ENCODE measurements around the gene A2ML1.
"Not testable (repeated sequence)": the region's sequence is repeated elsewhere in the genome, so short reads cannot be mapped to it uniquely, and the experiment has no call there.

A2ML1 gene

GRCh38 chr12:8890313-8891085 lies 68.1 kb downstream of the A2ML1 start:
- Histone ChIP-seq H3K4me3 (ENCODE audit: low read depth, low read length) (peak overlapping the region; percentile 87), H2AFZ (ENCODE audit: low read length, unreplicated experiment) (peak overlapping the region; percentile 89), H3K4me1 (ENCODE audit: control insufficient read depth, insufficient read depth, low read length, unreplicated experiment) (no peaks in the 10 kb centered on the region), H3K27me3 (ENCODE audit: insufficient read depth, low read length) (no peaks in the 10 kb centered on the region; the same call in 1 of the 2 replicates), H3K27ac (ENCODE audit: low read depth, low read length) (no peak overlapping the region), H3K36me3 (ENCODE audit: insufficient read depth, low read length) (no peaks in the 10 kb centered on the region), H3K79me2 (ENCODE audit: control insufficient read depth, insufficient read depth, low read length, unreplicated experiment) (no peaks in the 10 kb centered on the region)

GRCh38 chr12:8891976-8892375 lies 69.6 kb downstream of the A2ML1 start:
- no peak overlapping the region for H2AFZ ChIP-seq (ENCODE audit: low read length, unreplicated experiment)
- H3K79me2 ChIP-seq (ENCODE audit: control insufficient read depth, insufficient read depth, low read length, unreplicated experiment) = no peaks in the 10 kb centered on the region
- H3K4me1 ChIP-seq (ENCODE audit: control insufficient read depth, insufficient read depth, low read length, unreplicated experiment) = no peaks in the 10 kb centered on the region
- no peak overlapping the region for H3K27ac ChIP-seq (ENCODE audit: low read depth, low read length)
- no peak overlapping the region for H3K4me3 ChIP-seq (ENCODE audit: low read depth, low read length)
- no peaks in the 10 kb centered on the region for H3K36me3 ChIP-seq (ENCODE audit: insufficient read depth, low read length)
- H3K27me3 ChIP-seq (ENCODE audit: insufficient read depth, low read length) = 0 out of 2 replicates have a peak, but pooled peaks cover 4% of the 10 kb centered on the region

- Histone ChIP-seq H3K27ac (ENCODE audit: low read depth, low read length) (no peak overlapping the region), H3K4me1 (ENCODE audit: control insufficient read depth, insufficient read depth, low read length, unreplicated experiment) (no peaks in the 10 kb centered on the region), H3K4me3 (ENCODE audit: low read depth, low read length) (no peak overlapping the region), H3K27me3 (ENCODE audit: insufficient read depth, low read length) (0 out of 2 replicates have a peak, but pooled peaks cover 4% of the 10 kb centered on the region), H3K79me2 (ENCODE audit: control insufficient read depth, insufficient read depth, low read length, unreplicated experiment) (no peaks in the 10 kb centered on the region), H2AFZ (ENCODE audit: low read length, unreplicated experiment) (no peak overlapping the region), H3K36me3 (ENCODE audit: insufficient read depth, low read length) (no peaks in the 10 kb centered on the region)
These were observed 72.0 kb downstream of the A2ML1 start for GRCh38 chr12:8894378-8894777.

- Histone ChIP-seq H3K27ac (ENCODE audit: low read depth, low read length) (no peak overlapping the region), H3K4me3 (ENCODE audit: low read depth, low read length) (no peak overlapping the region), H3K4me1 (ENCODE audit: control insufficient read depth, insufficient read depth, low read length, unreplicated experiment) (no peaks in the 10 kb centered on the region), H2AFZ (ENCODE audit: low read length, unreplicated experiment) (no peak overlapping the region), H3K79me2 (ENCODE audit: control insufficient read depth, insufficient read depth, low read length, unreplicated experiment) (no peaks in the 10 kb centered on the region), H3K36me3 (ENCODE audit: insufficient read depth, low read length) (no peaks in the 10 kb centered on the region), H3K27me3 (ENCODE audit: insufficient read depth, low read length) (0 out of 2 replicates have a peak, but pooled peaks cover 4% of the 10 kb centered on the region)
These were observed 72.6 kb downstream of the A2ML1 start for GRCh38 chr12:8894986-8895385.

GRCh38 chr12:8897081-8897480 lies 74.7 kb downstream of the A2ML1 start:
- Histone ChIP-seq H3K27me3 (ENCODE audit: insufficient read depth, low read length) (0 out of 2 replicates have a peak, but pooled peaks cover 4% of the 10 kb centered on the region), H3K79me2 (ENCODE audit: control insufficient read depth, insufficient read depth, low read length, unreplicated experiment) (no peaks in the 10 kb centered on the region), H3K4me1 (ENCODE audit: control insufficient read depth, insufficient read depth, low read length, unreplicated experiment) (no peaks in the 10 kb centered on the region), H2AFZ (ENCODE audit: low read length, unreplicated experiment) (no peak overlapping the region), H3K36me3 (ENCODE audit: insufficient read depth, low read length) (no peaks in the 10 kb centered on the region), H3K27ac (ENCODE audit: low read depth, low read length) (no peak overlapping the region), H3K4me3 (ENCODE audit: low read depth, low read length) (no peak overlapping the region)

- no peaks in the 10 kb centered on the region for H3K36me3 ChIP-seq (ENCODE audit: insufficient read depth, low read length)
- no peak overlapping the region for H3K27ac ChIP-seq (ENCODE audit: low read depth, low read length)
- H3K27me3 ChIP-seq (ENCODE audit: insufficient read depth, low read length) = peaks cover 18% of the 10 kb centered on the region; the same call in 1 of the 2 replicates
- H3K79me2 ChIP-seq (ENCODE audit: control insufficient read depth, insufficient read depth, low read length, unreplicated experiment) = no peaks in the 10 kb centered on the region
- no peak overlapping the region for H3K4me3 ChIP-seq (ENCODE audit: low read depth, low read length)
- no peaks in the 10 kb centered on the region for H3K4me1 ChIP-seq (ENCODE audit: control insufficient read depth, insufficient read depth, low read length, unreplicated experiment)
- no peak overlapping the region for H2AFZ ChIP-seq (ENCODE audit: low read length, unreplicated experiment)
These were observed 77.4 kb downstream of the A2ML1 start for GRCh38 chr12:8899830-8900229.

GRCh38 chr12:8902703-8903102 lies 80.3 kb downstream of the A2ML1 start:
- peaks cover 14% of the 10 kb centered on the region; the same call in 1 of the 2 replicates for H3K27me3 ChIP-seq (ENCODE audit: insufficient read depth, low read length)
- H3K27ac ChIP-seq (ENCODE audit: low read depth, low read length); H3K4me1 ChIP-seq (ENCODE audit: control insufficient read depth, insufficient read depth, low read length, unreplicated experiment); H3K4me3 ChIP-seq (ENCODE audit: low read depth, low read length); H3K79me2 ChIP-seq (ENCODE audit: control insufficient read depth, insufficient read depth, low read length, unreplicated experiment); H2AFZ ChIP-seq (ENCODE audit: low read length, unreplicated experiment); H3K36me3 ChIP-seq (ENCODE audit: insufficient read depth, low read length): not testable (repeated sequence)

- H3K4me1 ChIP-seq (ENCODE audit: control insufficient read depth, insufficient read depth, low read length, unreplicated experiment) = no peaks in the 10 kb centered on the region
- no peak overlapping the region for H3K4me3 ChIP-seq (ENCODE audit: low read depth, low read length)
- H3K27ac ChIP-seq (ENCODE audit: low read depth, low read length) = no peak overlapping the region
These were observed 81.2 kb downstream of the A2ML1 start for GRCh38 chr12:8903646-8904045.

GRCh38 chr12:8904665-8905064 lies 82.2 kb downstream of the A2ML1 start:
- peaks cover 14% of the 10 kb centered on the region; the same call in 1 of the 2 replicates for H3K27me3 ChIP-seq (ENCODE audit: insufficient read depth, low read length)
- H3K79me2 ChIP-seq (ENCODE audit: control insufficient read depth, insufficient read depth, low read length, unreplicated experiment) = no peaks in the 10 kb centered on the region
- no peak overlapping the region for H3K27ac ChIP-seq (ENCODE audit: low read depth, low read length)
- no peak overlapping the region for H3K4me3 ChIP-seq (ENCODE audit: low read depth, low read length)
- H3K4me1 ChIP-seq (ENCODE audit: control insufficient read depth, insufficient read depth, low read length, unreplicated experiment) = no peaks in the 10 kb centered on the region
- no peak overlapping the region for H2AFZ ChIP-seq (ENCODE audit: low read length, unreplicated experiment)
- H3K36me3 ChIP-seq (ENCODE audit: insufficient read depth, low read length) = no peaks in the 10 kb centered on the region

More at GRCh38 chr12:8903646-8904045, 81.2 kb downstream of the A2ML1 start:
- Histone ChIP-seq H3K79me2 (ENCODE audit: control insufficient read depth, insufficient read depth, low read length, unreplicated experiment) (no peaks in the 10 kb centered on the region), H3K27me3 (ENCODE audit: insufficient read depth, low read length) (peaks cover 14% of the 10 kb centered on the region; the same call in 1 of the 2 replicates), H2AFZ (ENCODE audit: low read length, unreplicated experiment) (no peak overlapping the region), H3K36me3 (ENCODE audit: insufficient read depth, low read length) (no peaks in the 10 kb centered on the region)

- Histone ChIP-seq H3K27ac (ENCODE audit: low read depth, low read length) (no peak overlapping the region), H2AFZ (ENCODE audit: low read length, unreplicated experiment) (no peak overlapping the region), H3K4me3 (ENCODE audit: low read depth, low read length) (no peak overlapping the region), H3K36me3 (ENCODE audit: insufficient read depth, low read length) (no peaks in the 10 kb centered on the region), H3K79me2 (ENCODE audit: control insufficient read depth, insufficient read depth, low read length, unreplicated experiment) (no peaks in the 10 kb centered on the region), H3K4me1 (ENCODE audit: control insufficient read depth, insufficient read depth, low read length, unreplicated experiment) (no peaks in the 10 kb centered on the region), H3K27me3 (ENCODE audit: insufficient read depth, low read length) (peaks cover 14% of the 10 kb centered on the region; the same call in 1 of the 2 replicates)
These were observed 83.1 kb downstream of the A2ML1 start for GRCh38 chr12:8905546-8905945.
